NCI-H524 treated with DMSO at 0.1 percent for 48 hours (cell line): ENCODE results near the gene VWC2L.
A peak's percentile ranks its signal among the peaks of the same experiment; 100 is the strongest.

Source experiments
- DNase-seq: peaks from one replicate; lab custom pipeline; 2025; lab: John Stamatoyannopoulos, UW

VWC2L gene

DNA sequence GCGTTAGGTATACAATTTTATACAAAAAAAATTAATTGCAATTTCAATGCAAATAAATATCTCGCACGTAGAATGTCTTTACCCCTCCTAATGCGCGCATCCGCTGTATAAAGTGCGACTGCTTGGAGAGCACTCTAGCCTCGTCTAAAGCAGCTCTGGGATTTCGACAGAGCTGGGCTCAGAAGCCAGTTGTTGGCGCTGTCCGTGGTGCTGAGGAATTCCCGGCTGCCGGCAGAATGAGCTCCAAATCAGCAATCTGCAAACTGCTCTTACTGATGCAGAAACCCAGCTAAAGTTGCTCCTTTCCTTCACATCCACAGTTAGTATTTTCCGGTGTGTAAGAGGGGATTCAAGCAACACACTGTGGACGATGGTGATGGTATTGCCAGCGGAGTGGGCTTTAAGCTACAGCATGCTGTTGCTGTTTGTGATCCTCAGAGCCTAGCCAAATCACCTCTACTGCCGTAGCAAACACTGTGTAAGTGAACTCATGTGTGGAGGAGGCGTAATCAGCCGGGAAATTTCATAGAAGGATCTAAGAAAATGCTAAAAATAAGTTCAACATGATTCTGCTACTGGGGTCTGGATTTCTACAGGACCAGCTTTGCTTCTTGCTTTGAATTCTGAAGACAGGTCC lies at the start of gene VWC2L:
Gene VWC2L, plus strand, starts transcription at position 137 of the 637 bp plus-strand sequence. CDS start 3,140 bp downstream, outside the sequence.
- no peak for DNase-seq

GRCh38 chr2:214361116-214361515 lies 49.7 kb upstream of the VWC2L start:
- DNase-seq = no peak

DNA sequence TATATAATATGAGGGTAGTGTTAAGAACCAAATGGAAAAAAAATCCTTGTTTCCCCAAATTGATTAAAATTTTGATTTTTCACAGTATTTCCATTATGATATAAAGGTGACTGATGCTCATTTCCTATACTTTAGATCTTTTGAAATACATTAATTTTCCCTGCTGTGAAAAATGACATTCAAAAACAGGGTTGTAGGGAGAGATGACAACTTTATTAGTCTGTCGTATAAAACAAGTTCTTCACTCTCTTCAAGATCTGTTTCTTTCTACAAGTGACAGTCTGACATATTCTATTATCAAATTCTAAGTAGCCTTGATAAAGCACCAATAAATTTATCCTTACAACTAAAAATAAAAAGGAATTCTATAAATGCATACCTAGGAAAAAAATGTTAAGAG lies 45.3 kb upstream of the VWC2L start:
- DNase-seq = no peak

DNA sequence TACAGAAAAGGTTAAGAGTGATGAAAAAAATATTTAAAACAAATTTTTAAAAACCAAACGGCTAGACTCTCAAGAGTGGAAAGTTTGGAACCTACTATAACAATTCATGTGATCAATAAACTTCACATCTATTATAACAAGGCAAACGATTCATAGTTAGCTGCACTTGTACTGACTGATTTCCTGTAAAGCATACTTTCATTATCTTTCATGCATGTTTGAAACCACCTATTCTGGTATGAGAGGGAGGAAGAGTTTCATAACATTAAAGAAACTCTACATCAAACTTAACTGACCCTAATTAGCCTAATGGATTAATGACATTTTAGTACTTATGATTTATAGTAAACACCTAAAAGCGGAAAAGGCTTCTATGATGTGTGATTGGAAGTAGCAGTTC lies 43.7 kb upstream of the VWC2L start:
- no peak for DNase-seq

GRCh38 chr2:214376618-214377285 lies 34.1 kb upstream of the VWC2L start:
- DNase-seq = no peak

DNA sequence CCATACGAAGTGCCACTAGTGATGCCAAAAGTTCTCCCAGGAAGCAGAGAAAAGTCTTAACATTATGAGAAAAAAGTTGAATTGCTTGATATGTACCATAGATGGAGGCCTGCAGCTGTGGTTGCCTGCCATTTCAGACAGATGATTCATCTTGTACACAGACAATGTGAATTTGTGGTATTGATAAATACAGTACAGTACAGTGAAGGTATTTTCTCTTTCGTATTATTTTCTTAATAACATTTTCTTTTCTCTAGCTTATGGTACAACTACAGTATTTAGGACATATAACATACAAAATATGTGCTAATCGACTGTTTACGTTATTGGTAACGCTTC lies 33.6 kb upstream of the VWC2L start:
- no peak for DNase-seq

DNA sequence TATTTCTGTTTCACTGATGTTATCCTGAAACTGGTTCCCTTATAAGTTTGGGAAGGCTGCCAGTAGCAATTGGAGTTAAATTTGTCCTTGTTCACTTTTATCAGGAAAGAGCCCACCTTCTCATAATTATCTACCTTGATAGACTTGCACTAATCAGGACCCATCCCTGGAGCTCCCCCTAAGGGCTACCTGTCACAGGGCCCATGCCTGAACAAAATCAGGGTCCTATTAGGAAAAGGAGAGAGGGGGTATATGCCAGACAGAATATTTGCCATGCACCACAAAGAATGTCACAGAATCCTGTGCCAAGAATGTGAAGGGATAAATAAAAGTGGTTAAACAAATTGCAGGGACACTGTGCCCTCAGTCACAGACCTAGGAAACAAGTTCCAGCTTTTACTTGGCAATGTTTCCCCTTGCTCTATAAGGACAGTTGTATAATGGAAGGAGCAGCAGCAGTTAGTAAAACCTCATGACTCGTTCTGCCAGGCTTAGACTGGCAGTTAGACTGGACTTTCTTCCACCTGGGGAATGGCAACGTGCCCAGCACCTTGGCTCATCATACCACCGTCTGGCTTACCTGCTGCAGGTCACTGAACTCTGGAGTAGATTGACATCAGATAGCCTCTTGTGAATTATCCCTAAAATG lies 32.3 kb upstream of the VWC2L start:
- no peak for DNase-seq

GRCh38 chr2:214379227-214379626 lies 31.6 kb upstream of the VWC2L start:
- peak; percentile 73 for DNase-seq

- no peak for DNase-seq
These were observed 30.2 kb upstream of the VWC2L start for GRCh38 chr2:214380681-214381080.

DNA sequence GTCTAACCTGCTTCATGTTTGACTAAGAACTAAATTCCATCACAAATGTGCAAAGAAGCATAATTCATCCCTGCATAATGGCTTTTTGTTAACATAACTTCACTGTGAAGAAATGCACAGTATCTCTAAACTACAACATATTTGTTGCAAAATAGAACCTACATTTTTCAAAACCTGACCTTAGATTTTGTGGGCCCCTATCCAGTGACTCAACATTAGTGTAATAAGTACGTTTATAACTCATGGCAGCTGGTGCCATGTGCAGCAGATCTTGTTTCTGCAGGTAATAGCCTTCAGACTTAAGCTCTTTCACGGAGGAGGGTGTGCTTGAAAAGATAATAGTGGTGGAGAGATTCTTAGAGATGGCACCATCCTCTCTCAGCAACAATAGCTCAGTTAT lies 28.6 kb upstream of the VWC2L start:
- DNase-seq = peak; percentile 40

GRCh38 chr2:214386720-214387119 lies 24.1 kb upstream of the VWC2L start:
- DNase-seq = no peak

DNA sequence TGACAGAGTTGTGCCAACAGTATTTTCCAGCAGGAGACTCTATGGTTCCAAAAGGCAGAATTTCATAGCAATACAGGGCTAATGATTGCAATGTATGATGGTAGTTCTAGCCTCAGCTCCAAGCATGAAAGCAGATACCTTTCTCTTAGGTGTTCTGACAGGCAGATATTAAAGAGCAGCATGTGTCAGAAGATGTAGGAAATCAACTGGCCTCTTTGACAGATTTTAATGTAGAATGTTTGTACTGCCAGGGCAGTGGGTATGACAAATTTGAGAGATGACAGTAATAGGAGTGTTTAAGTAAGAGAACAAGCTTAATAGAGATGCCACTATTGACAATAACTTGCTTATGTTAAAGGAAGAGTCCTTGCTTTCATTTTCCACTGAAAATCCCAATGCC lies 21.5 kb upstream of the VWC2L start:
- no peak for DNase-seq

DNA sequence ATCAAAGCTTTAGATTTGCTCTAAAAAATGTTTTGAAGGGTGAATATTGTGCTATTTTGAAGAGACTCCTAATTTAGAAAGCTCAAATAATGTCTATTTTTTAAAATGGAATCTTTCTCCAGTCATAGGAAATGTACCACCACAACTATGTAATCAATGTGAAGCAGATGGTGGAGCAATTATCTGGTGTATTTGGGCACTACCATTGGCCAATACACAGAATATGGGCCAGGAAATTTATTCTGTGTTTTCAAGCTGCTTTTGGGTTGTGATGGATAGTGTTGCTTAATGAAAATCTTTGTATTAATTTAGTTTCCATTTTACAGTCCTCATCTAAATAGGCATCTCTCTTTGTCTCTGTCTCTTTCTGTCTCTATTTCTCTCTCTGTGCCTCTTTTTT lies 17.1 kb upstream of the VWC2L start:
- DNase-seq = no peak

DNA sequence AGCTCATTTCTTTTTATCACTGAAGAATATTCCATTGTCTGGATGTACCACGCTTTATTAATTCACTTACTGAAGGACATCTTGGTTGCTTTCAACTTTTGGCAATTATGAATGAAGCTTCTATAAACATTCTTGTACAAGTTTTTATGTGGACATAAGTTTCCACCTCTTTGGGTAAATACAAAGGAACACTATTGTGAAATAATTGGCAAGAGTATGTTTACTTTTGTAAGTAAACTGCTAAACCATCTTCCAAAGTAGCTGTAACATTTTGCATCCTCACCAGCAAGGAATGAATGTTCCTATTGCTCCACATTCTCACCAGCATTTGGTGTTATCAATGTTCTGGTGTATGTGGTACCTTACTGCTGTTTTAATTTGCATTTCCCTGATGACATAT lies 15.8 kb upstream of the VWC2L start:
- DNase-seq = no peak

- no peak for DNase-seq
These were observed 9.3 kb upstream of the VWC2L start for GRCh38 chr2:214401580-214401979.

- peak; percentile 35 for DNase-seq
These were observed 602 bp upstream of the VWC2L start for GRCh38 chr2:214410128-214410775.

DNA sequence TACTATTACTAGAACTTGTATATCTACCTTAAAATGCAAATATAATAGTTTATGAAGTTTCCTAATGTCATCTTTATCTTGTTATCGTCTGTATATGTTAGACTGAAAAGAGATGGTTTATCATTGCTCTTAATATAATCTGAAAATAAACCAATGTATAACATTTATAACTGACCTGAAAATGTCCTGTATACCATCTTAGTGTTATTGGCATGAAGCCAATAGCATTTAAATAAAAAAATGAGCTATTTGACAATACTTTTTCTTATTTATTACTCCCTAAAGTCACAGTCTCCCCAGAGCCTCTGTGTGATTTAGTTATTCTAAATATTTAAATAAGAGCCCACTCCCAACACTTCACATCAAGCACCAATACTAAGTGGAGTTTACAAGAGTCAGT lies 1.8 kb downstream of the VWC2L start:
- DNase-seq = no peak

DNA sequence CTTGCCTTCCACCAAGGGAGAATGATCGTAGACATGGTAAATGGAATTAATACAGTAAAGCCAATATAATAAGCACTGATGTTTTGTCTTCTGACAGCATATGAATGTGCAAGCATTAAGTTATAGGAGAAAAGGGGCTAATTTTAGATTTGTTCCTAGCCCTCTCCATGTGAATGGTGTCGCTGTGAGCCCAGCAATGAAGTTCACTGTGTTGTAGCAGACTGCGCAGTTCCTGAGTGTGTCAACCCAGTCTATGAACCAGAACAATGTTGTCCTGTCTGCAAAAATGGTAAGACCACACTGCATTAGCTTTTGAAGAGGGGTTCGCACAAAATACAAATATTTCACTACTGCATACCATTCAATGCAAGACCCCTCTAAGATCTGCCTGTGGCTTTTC lies 25.6 kb downstream of the VWC2L start:
- no peak for DNase-seq

- no peak for DNase-seq
These were observed 39.5 kb downstream of the VWC2L start for GRCh38 chr2:214450118-214450894.

DNA sequence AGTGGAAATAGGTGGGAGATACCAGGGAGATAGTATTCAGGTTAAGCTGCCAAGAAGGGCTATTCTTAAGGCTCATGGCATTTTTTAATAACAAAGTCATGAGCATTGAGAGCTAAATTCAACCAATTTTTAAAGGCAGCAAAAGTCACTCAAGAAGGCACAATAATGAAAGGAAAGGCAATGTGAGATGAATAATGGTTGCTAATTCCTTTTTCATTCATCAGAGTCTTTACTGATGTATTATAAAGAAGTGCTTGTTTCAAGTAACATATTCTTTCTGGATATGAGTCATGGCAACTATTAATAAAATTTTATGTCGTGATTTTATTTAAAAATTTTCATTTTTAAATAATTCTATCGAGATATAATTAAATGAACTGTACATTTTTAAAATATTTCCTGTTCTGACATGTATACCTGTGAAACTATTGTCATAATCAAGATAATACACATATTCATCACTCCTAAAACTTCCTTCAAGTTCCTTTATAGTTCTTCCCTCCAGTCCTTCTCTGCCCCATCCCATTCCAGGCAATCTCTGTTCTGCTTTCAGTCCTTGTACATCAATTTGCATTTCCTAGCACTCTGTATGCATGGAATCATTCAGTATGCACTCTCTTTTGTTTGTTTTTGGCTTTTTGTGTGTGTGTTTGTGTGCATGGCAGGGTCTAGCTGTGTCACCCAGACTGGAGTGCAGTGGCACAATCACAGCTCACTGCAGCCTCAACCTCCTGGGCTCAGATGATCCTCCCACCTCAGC lies 40.8 kb downstream of the VWC2L start:
- no peak for DNase-seq

DNA sequence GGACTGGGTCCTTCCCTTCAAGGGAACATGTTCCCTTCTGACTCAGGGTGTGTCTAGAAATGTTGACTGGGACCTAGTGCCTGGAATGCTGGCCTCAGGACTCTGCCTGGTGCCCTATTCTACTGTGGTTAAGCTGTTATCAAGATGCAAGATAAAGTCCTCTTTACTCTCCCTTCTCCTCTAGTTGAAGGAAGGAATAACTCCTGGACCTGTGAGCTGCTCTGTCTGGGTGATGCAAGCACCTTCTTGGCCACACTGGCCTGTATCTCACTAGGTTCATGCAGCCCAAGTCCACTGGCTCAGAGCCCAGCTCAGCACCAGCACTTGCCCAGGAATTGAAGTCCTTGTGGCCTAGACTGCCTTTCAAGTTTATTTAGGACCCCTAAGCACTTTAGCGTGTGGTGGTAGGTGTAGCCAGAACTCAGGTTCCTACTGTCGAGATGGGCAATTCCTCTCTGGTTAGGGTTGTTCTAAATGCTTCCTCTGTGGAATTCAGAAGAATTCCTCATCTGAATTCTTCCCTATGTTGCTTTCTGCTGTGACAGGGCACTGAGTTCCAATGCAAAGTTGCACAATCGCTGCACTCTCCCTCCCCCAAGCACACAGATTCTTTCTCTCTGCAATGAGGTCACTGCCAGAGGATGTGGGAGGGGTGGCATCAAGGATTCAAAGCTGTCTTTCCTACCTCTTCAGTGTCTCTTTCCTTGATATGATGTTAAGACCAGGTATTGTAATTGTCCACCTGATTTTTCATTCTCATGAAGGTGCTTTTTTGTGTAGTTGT lies 54.7 kb downstream of the VWC2L start:
- no peak for DNase-seq
